ENCODE data around the gene WEE2. TPM values are rescaled to one million over a fixed set of nuclear protein-coding genes. Genes with fewer than 3 reads are reported as not detected.
A peak's percentile ranks its signal among the peaks of the same experiment; 100 is the strongest.

Gene WEE2
- total RNA-seq, 4 donors from 2014 or later, result not detected

- DNase-seq (ENCODE audit: low spot score in 2 of 2), result no peak
- Histone ChIP-seq H3K4me1 (peaks cover 5% of the 10 kb centered on the region), H3K27me3 (no peaks in the 10 kb centered on the region), H3K36me3 (peaks cover 6% of the 10 kb centered on the region), H3K4me3 (no peak overlapping the region), H3K27ac (peak overlapping the region; percentile 59), H3K9me3 (no peaks in the 10 kb centered on the region)
- WGBS, result 88% methylated on average over 5 of the region's 5 CpGs
- TF ChIP-seq POLR2AphosphoS5 (IDR thresholded peaks at IDR 0.05) (no peak), POLR2A (IDR thresholded peaks at IDR 0.05) (no peak), CTCF (IDR thresholded peaks at IDR 0.05) (no peak)
These were observed 33.9 kb upstream of the WEE2 start for GRCh38 chr7:141674171-141674671.

- H3K4me3 ChIP-seq, result no peak overlapping the region
- H3K4me1 ChIP-seq, result peaks cover 5% of the 10 kb centered on the region
- no peaks in the 10 kb centered on the region for H3K27me3 ChIP-seq
- peak overlapping the region; percentile 25 for H3K27ac ChIP-seq
- H3K9me3 ChIP-seq, result no peaks in the 10 kb centered on the region
- peak in 1 of 2 donors; percentile 26 for TF ChIP-seq CTCF (IDR thresholded peaks at IDR 0.05)
- no peak for TF ChIP-seq POLR2AphosphoS5 (IDR thresholded peaks at IDR 0.05)
- DNase-seq (ENCODE audit: low spot score in 2 of 2), result no peak
- 73% methylated on average over 4 of the region's 4 CpGs for WGBS
- peaks cover 9% of the 10 kb centered on the region for H3K36me3 ChIP-seq
These were observed 33.5 kb upstream of the WEE2 start for GRCh38 chr7:141674702-141675101.

GRCh38 chr7:141675436-141676215 lies 32.5 kb upstream of the WEE2 start:
- no peak overlapping the region for H3K4me3 ChIP-seq
- no peak for TF ChIP-seq EP300 (IDR thresholded peaks at IDR 0.05)
- TF ChIP-seq CTCF (IDR thresholded peaks at IDR 0.05), result no peak
- no peak for TF ChIP-seq POLR2AphosphoS5 (IDR thresholded peaks at IDR 0.05)
- TF ChIP-seq POLR2A (IDR thresholded peaks at IDR 0.05), result no peak
- no peaks in the 10 kb centered on the region for H3K27me3 ChIP-seq
- 73% methylated on average over 6 of the region's 6 CpGs for WGBS
- H3K36me3 ChIP-seq, result peaks cover 10% of the 10 kb centered on the region
- DNase-seq (ENCODE audit: low spot score in 2 of 2), result no peak
- no peak overlapping the region for H3K27ac ChIP-seq
- no peaks in the 10 kb centered on the region for H3K9me3 ChIP-seq
- H3K4me1 ChIP-seq, result peaks cover 5% of the 10 kb centered on the region

- no peak for DNase-seq (ENCODE audit: low spot score in 2 of 2)
- Histone ChIP-seq H3K36me3 (peaks cover 9% of the 10 kb centered on the region), H3K27me3 (no peaks in the 10 kb centered on the region), H3K4me1 (peaks cover 5% of the 10 kb centered on the region), H3K4me3 (no peak overlapping the region), H3K27ac (no peak overlapping the region), H3K9me3 (no peaks in the 10 kb centered on the region)
- 65% methylated on average over 3 of the region's 3 CpGs for WGBS
- TF ChIP-seq POLR2AphosphoS5 (IDR thresholded peaks at IDR 0.05), result no peak
- no peak for TF ChIP-seq EP300 (IDR thresholded peaks at IDR 0.05)
- TF ChIP-seq CTCF (IDR thresholded peaks at IDR 0.05), result no peak
- no peak for TF ChIP-seq POLR2A (IDR thresholded peaks at IDR 0.05)
These were observed 31.5 kb upstream of the WEE2 start for GRCh38 chr7:141676618-141677017.

- DNase-seq (ENCODE audit: low spot score in 2 of 2), result no peak
- H3K9me3 ChIP-seq, result no peaks in the 10 kb centered on the region
- no peak overlapping the region for H3K27ac ChIP-seq
- H3K36me3 ChIP-seq, result peaks cover 16% of the 10 kb centered on the region
- H3K27me3 ChIP-seq, result no peaks in the 10 kb centered on the region
- H3K4me1 ChIP-seq, result peaks cover 5% of the 10 kb centered on the region
- H3K4me3 ChIP-seq, result no peak overlapping the region
- TF ChIP-seq EP300 (IDR thresholded peaks at IDR 0.05) (no peak), POLR2A (IDR thresholded peaks at IDR 0.05) (no peak), POLR2AphosphoS5 (IDR thresholded peaks at IDR 0.05) (no peak), CTCF (IDR thresholded peaks at IDR 0.05) (no peak)
These were observed 29.1 kb upstream of the WEE2 start for GRCh38 chr7:141679014-141679413.

All from suprapubic skin (tissue), 4 donors.